ENCODE results near the gene TMEM41A.
A peak's percentile ranks its signal among the peaks of the same experiment; 100 is the strongest.

- TF ChIP-seq, protein P1, sequence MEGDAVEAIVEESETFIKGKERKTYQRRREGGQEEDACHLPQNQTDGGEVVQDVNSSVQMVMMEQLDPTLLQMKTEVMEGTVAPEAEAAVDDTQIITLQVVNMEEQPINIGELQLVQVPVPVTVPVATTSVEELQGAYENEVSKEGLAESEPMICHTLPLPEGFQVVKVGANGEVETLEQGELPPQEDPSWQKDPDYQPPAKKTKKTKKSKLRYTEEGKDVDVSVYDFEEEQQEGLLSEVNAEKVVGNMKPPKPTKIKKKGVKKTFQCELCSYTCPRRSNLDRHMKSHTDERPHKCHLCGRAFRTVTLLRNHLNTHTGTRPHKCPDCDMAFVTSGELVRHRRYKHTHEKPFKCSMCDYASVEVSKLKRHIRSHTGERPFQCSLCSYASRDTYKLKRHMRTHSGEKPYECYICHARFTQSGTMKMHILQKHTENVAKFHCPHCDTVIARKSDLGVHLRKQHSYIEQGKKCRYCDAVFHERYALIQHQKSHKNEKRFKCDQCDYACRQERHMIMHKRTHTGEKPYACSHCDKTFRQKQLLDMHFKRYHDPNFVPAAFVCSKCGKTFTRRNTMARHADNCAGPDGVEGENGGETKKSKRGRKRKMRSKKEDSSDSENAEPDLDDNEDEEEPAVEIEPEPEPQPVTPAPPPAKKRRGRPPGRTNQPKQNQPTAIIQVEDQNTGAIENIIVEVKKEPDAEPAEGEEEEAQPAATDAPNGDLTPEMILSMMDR (IDR thresholded peaks at IDR 0.05; ENCODE audit: poor library complexity, severe bottlenecking): peak; percentile 21
- TF ChIP-seq SMC3 (conservative IDR thresholded peaks at IDR 0.05; ENCODE audit: poor library complexity) (no peak), REST (IDR thresholded peaks at IDR 0.05; ENCODE audit: borderline replicate concordance) (no peak), EZH2 (IDR thresholded peaks at IDR 0.05; ENCODE audit: borderline replicate concordance, insufficient read depth, low read length, poor library complexity, severe bottlenecking) (no peak), EP300 (conservative IDR thresholded peaks at IDR 0.05; ENCODE audit: poor library complexity, severe bottlenecking) (no peak)
Measured at GRCh38 chr3:185460719-185461350, 38.0 kb downstream of the TMEM41A start.
